Activated CD4-positive, CD25-positive, alpha-beta regulatory T cell (primary cell): ENCODE results near the gene UBE2G1.
"Not testable (repeated sequence)": the region's sequence is repeated elsewhere in the genome, so short reads cannot be mapped to it uniquely, and the experiment has no call there.

ENCODE experiments used
- DNase-seq, 4 experiments: peaks; one replicate each; lab custom pipeline; 2025; lab: John Stamatoyannopoulos, UW

Gene UBE2G1

DNA sequence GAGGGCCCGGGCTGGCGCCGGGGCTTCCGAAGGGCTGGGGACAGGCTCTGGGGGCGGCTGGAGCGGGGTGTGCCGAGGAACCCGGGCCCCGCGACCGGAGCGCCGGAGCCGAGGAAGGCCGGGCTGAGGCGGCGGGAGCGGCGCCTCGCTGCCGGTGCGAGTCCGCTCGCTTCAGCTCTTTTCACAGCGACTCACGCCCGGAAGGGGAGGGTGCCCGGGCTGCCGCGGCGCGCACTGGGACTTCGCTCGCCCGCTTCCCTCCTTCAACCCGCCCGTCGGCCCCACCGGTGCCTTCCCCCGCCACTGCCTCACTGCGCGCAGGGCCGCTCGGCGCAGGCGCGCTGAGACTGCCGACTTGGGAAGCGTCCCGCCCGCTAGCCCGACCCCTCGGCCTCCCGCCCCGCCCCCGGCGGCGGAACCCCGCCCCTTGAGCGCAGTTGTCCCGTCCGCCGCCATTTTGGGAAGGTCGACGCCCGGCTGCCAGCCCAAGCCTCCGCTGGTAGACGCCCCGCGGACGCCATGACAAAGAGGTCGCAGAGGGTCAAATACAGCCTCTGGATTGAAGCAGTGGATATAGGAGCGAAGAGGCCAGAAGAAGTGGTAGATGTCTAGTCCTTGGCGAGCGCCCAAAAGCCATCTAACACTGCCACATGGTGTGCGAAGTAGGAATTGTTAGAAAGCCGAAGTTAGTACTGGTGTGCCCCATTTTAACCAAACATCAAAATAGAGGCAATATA, at the start of gene UBE2G1:
Gene UBE2G1 (minus strand): TSS at position 349 of the 737 bp plus-strand sequence. CDS start 359 bp downstream, outside the sequence.
- peak; percentile 98 to 99 (median 99) for DNase-seq

- DNase-seq, result peak; percentile 80 to 94 (median 91)
These were observed 46.7 kb upstream of the UBE2G1 start for GRCh38 chr17:4412933-4413831.

GRCh38 chr17:4411201-4411600, 44.7 kb upstream of the UBE2G1 start:
- no peak for DNase-seq

DNA sequence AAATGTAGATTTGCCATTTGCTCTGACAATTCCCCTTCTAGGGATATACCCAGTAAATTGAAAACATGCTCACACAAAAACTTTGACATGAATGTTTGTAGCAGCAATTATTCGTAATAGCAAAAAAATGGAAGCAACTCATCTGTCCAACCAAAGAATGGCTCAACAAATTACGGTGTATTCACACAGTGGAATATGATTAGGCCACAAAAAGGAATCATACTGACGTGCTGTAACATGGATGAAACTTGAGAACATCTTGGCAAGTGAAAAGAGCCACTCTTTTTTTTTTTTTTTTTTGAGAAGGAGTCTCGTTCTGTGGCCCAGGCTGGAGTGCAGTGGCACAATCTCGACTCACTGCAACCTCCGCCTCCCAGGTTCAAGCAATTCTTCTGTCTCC, 43.2 kb upstream of the UBE2G1 start:
- DNase-seq, result no peak

DNA sequence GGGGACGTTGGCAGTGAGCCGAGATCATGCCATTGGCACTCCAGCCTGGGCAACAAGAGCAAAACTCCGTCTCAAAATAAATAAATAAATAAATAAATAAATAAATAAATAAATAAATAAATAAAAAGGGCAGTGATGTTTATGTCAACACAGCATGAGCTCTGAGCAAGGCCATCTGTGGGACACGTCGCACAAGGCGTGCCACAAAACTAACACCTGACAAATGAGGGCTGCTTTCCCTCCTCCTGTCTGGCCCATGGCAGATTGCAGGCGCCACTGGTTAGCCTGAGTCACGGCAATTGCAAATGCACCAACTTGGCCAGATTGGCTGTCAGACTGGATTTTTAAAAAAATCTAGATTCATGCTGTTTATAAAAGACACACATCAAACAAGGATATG, 41.4 kb upstream of the UBE2G1 start:
- no peak for DNase-seq

DNA sequence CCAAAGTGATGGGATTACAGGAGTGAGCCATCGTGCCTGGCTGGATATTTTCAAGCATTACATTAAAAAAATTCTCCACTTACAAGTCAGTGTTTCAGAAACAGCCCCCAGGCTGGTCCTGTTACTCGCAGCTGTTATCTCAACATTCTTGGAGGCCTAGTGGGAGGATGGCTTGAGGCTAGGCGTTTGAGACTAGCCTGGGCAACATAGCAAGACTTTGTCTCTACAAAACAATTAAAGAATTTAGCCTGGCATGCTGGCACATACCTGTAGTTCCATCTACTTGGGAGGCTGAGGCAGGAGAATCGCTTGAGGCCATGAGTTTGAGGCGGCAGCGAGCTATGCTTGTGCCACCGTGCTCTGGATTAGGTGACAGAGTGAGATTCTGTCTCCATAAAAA, 40.7 kb upstream of the UBE2G1 start:
- DNase-seq, result no peak

DNA sequence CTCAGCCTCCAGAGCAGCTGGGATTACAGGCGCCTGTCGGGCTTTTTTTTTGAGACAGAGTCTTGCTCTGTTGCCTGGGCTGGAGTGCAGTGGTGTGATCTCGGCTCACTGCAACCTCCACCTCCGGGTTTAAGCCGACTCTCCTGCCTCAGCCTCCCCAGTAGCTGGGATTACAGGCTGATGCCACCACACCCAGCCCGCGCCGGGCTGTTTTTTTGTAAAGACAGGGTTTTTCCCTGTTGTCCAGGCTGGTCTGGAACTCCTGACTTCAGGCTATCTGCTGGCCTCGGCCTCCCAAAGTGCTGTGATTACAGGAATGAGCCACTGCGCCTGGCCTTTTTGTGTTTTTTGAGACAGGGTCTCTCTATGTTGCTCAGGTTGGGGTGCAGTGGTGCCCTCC, 39.9 kb upstream of the UBE2G1 start:
- no peak for DNase-seq

DNA sequence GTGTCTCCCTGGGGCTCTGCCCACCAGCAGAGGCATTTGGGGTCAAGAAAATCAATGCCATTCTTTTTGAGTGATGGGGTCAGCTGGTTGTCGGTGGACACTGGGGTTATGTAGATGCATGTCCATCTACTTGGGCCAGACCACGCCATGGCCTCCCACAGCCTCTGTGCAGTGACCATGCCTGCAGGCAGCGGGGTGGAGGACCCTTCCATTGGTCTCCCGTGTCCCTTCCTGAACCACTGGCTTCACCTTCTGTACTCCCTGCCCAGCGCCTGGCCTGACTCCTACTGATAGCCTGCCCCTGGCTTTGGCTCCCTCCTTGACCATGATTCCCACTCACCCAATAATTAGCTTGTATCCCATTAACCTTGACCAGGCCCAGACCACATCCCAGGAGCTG, 39.2 kb upstream of the UBE2G1 start:
- DNase-seq, result no peak

GRCh38 chr17:4405038-4405669, 38.7 kb upstream of the UBE2G1 start:
- no peak for DNase-seq

DNA sequence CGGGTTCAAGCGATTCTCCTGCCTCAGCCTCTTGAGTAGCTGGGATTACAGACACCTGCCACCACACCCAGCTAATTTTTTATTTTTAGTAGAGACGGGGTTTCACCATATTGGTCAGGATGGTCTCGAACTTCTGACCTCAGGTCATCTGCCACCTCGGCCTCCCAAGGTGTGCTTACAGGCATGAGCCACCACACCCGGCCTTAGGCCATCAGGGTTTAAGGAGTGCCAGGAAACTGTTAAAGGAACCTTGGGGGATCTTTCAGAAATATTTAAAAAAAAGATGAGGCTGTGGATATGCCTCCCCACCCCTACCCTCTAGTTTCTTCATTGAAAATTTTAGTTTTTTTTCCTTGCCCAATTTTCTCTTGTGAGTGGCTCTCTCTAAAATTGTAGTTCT, 31.4 kb upstream of the UBE2G1 start:
- no peak for DNase-seq

GRCh38 chr17:4395111-4395478, 28.6 kb upstream of the UBE2G1 start:
- no peak for DNase-seq

GRCh38 chr17:4394208-4395110, 28.0 kb upstream of the UBE2G1 start:
- no peak for DNase-seq

- DNase-seq, result no peak
These were observed 27.3 kb upstream of the UBE2G1 start for GRCh38 chr17:4393806-4394205.

DNA sequence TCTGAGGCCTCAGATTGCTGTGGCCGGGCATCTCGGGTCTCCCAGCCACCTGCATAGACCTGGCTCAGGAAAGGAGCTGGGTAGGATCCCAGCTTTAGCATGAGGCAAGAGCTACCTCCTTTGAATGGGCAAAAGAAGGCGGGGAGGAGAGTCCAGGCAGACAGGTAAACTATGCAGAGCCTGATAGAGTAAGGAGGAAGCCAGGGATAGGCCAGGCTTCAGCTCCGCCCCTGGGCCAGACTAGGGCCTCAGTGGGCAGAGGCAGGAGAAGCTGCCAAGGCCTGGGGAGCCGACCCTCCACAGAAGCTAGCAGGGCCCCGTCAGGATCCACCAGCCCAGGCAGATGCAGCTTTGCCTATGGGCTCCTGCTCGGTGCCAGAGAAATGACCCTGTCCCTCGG, 22.6 kb upstream of the UBE2G1 start:
- DNase-seq, result no peak

GRCh38 chr17:4387137-4387536, 20.7 kb upstream of the UBE2G1 start:
- no peak for DNase-seq

DNA sequence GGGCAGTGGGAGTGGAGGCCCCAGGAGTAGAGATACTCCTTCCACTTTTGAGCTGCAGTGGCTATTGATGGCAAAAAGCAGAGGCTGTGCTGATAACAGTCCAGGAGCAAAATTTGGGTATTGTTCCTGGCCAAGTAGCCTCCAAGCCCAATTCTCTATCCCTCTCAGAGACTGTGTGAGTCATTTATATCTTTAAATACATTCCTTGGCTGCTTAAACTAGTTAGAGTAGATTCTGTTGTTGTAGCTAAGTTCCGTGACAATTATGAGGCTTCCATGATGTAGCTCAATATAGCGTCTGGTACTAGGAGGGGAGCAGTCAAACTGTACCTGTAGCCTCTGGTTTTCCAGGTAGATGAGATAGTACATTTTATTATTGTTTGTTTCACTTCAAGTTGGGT, 19.9 kb upstream of the UBE2G1 start:
- DNase-seq, result no peak

- DNase-seq, result no peak
These were observed 15.5 kb upstream of the UBE2G1 start for GRCh38 chr17:4381690-4382671.

DNA sequence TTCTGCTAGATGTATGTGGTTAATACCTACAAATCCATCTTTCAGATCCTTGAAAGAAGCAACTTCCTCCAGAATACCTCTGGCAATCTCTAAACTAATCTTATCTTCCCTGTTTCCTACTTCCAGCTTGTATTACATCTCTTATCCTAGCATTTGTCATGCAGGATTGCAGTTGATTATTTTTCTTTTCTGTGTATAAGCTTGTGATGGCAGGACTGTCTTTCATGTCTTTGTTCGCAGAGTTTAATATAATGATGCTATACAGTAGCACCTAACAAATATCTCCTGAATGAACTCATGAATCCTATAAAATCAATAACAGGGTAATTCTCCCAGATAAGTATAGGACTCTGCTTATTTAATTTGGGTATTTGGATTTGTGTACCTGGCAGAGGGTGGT, 12.2 kb upstream of the UBE2G1 start:
- no peak for DNase-seq

DNA sequence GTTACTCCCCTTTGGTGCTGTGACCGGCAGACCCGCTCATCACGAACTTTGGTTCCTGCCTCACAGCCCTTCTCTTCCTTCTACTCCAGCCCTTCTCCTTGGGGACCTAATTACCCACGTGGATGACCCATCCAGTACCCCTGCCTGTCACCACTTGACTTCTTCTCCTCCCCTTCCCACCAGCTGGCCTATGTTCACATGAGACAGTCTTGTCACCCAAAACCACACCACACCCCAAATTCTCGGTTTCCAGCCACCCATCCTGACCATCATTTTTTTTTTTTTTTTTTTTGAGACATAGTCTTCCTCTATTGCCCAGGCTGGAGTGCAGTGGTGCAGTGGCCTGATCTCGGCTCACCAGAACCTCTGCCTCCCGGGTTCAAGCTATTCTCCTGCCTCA, 10.8 kb upstream of the UBE2G1 start:
- DNase-seq, result not testable (repeated sequence)

DNA sequence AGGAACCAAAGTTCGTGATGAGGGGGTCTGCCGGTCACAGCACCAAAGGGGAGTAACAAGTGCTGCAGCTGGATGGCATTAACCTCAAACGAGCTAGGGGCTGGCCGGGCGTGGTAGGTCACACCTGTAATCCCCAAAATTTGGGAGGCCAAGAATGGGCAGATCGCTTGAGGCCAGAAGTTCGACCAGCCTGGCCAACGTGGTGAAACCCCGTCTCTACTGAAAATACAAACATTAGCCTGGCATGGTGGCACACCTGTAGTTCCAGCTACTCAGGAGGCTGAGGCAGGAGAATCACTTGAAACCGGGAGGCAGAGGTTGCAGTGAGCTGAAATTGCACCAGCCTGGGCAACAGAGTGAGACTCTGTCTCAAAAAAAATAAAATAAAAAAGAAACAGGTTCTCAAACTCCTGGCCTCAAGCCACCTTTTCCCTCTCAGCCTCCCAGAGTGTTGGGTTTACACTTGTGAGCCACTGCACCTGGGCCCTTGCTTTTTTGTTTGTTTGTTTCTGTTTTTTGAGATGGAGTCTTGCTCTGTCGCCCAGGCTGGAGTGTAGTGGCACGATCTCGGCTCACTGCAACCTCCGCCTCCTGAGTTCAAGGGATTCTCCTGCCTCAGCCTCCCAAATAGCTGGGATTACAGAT, 9.4 kb upstream of the UBE2G1 start:
- not testable (repeated sequence) for DNase-seq
